H9 (cell line): Measurements from ENCODE around the gene SLC36A3. TPM values are rescaled to one million over a fixed set of nuclear protein-coding genes. Genes with fewer than 3 reads are reported as not detected.

ENCODE experiments used
- DNase-seq: peaks from one replicate; pipeline ENCODE4 v3.0.0-alpha.2; 2017
- H2AFZ ChIP-seq: one replicate; pipeline ENCODE4 v1.6.1; 2013; ENCODE audit warnings: mild to moderate bottlenecking, low read length, control low read depth, moderate library complexity
- H2AK5ac ChIP-seq: 2 replicates; pipeline ENCODE4 v1.6.1; 2013; ENCODE audit warnings: low read length, control low read depth, mixed read lengths; ENCODE audit not compliant: insufficient read length
- H2BK120ac ChIP-seq: one replicate; pipeline ENCODE4 v1.6.1; 2013; ENCODE audit warnings: low read depth, mild to moderate bottlenecking, low read length, control low read depth, inconsistent platforms; ENCODE audit not compliant: poor library complexity, severe bottlenecking
- H2BK12ac ChIP-seq: 2 replicates; pipeline ENCODE4 v1.6.1; 2013; ENCODE audit warnings: low read length, control low read depth, mixed read lengths, low read depth; ENCODE audit not compliant: insufficient read length
- H2BK15ac ChIP-seq: 2 replicates; pipeline ENCODE4 v1.6.1; 2013; ENCODE audit warnings: low read depth, low read length, control low read depth
- H2BK20ac ChIP-seq: one replicate; pipeline ENCODE4 v1.6.1; 2013; ENCODE audit warnings: low read depth, mild to moderate bottlenecking, low read length, control low read depth, inconsistent platforms; ENCODE audit not compliant: poor library complexity, severe bottlenecking
- H2BK5ac ChIP-seq: 2 replicates; pipeline ENCODE4 v1.6.1; 2013; ENCODE audit warnings: low read length, control low read depth, mixed read lengths; ENCODE audit not compliant: insufficient read length
- H3K14ac ChIP-seq: 2 replicates; pipeline ENCODE4 v1.6.1; 2013; ENCODE audit warnings: low read length, control low read depth; ENCODE audit not compliant: insufficient read depth
- H3K18ac ChIP-seq: 2 replicates; pipeline ENCODE4 v1.6.1; 2013; ENCODE audit warnings: low read depth, mild to moderate bottlenecking, mixed read lengths, low read length, control low read depth; ENCODE audit not compliant: insufficient read length
- H3K23ac ChIP-seq: 2 replicates; pipeline ENCODE4 v1.6.1; 2013; ENCODE audit warnings: low read length, control low read depth, mixed read lengths, low read depth; ENCODE audit not compliant: insufficient read length
- H3K23me2 ChIP-seq: 2 replicates; pipeline ENCODE4 v1.6.1; 2013; ENCODE audit warnings: low read depth, mild to moderate bottlenecking, mixed read lengths, low read length, control low read depth; ENCODE audit not compliant: insufficient read length, poor library complexity, severe bottlenecking
- H3K27ac ChIP-seq: 2 replicates; pipeline ENCODE4 v1.5.1; 2013; ENCODE audit warnings: low read length, control low read depth, mixed read lengths, low read depth; ENCODE audit not compliant: insufficient read length
- H3K27me3 ChIP-seq: 2 replicates; pipeline ENCODE4 v1.6.1; 2013; ENCODE audit warnings: low read length, control low read depth, inconsistent platforms; ENCODE audit not compliant: insufficient read depth
- H3K4ac ChIP-seq: 2 replicates; pipeline ENCODE4 v1.6.1; 2013; ENCODE audit warnings: low read depth, mild to moderate bottlenecking, control low read depth, inconsistent platforms, low read length, moderate library complexity
- H3K4me1 ChIP-seq: 2 replicates; pipeline ENCODE4 v1.6.1; 2013; ENCODE audit warnings: low read length, control low read depth, inconsistent platforms; ENCODE audit not compliant: insufficient read depth
- H3K4me2 ChIP-seq: 2 replicates; pipeline ENCODE4 v1.6.1; 2013; ENCODE audit warnings: low read length, control low read depth, mixed read lengths; ENCODE audit not compliant: insufficient read length, insufficient read depth
- H3K56ac ChIP-seq: 2 replicates; pipeline ENCODE4 v1.6.1; 2013; ENCODE audit warnings: low read depth, mild to moderate bottlenecking, mixed read lengths, low read length, control low read depth; ENCODE audit not compliant: insufficient read length
- H3K79me1 ChIP-seq: 2 replicates; pipeline ENCODE4 v1.6.1; 2013; ENCODE audit warnings: low read depth, mild to moderate bottlenecking, moderate library complexity, low read length, control low read depth, inconsistent platforms; ENCODE audit not compliant: insufficient read depth, poor library complexity, severe bottlenecking
- H3K79me2 ChIP-seq: 2 replicates; pipeline ENCODE4 v1.6.1; 2013; ENCODE audit warnings: low read length, control low read depth, inconsistent platforms; ENCODE audit not compliant: insufficient read depth
- H3K9ac ChIP-seq: 2 replicates; pipeline ENCODE4 v1.6.1; 2013; ENCODE audit warnings: low read length, control low read depth, mixed read lengths; ENCODE audit not compliant: insufficient read length; ENCODE audit errors: extremely low read depth
- H3K9me3 ChIP-seq: one replicate; pipeline ENCODE4 v1.6.1; 2013; ENCODE audit warnings: low read depth, low read length, inconsistent platforms; ENCODE audit not compliant: control insufficient read depth
- H3T11ph ChIP-seq: one replicate; pipeline ENCODE4 v1.6.1; 2013; ENCODE audit warnings: mild to moderate bottlenecking, low read length, control low read depth, inconsistent platforms
- H4K20me1 ChIP-seq: one replicate; pipeline ENCODE4 v1.6.1; 2013; ENCODE audit not compliant: control insufficient read depth, insufficient read length, insufficient read depth
- H4K5ac ChIP-seq: 2 replicates; pipeline ENCODE4 v1.6.1; 2013; ENCODE audit warnings: low read depth, mild to moderate bottlenecking, mixed read lengths, low read length, control low read depth; ENCODE audit not compliant: insufficient read length
- H4K8ac ChIP-seq: replicated peaks from 2 replicates; pipeline ENCODE4 v1.6.1; 2013; ENCODE audit warnings: low read length, control low read depth, mixed read lengths, low read depth; ENCODE audit not compliant: insufficient read length
- H4K91ac ChIP-seq: 2 replicates; pipeline ENCODE4 v1.6.1; 2013; ENCODE audit warnings: low read depth, mild to moderate bottlenecking, moderate library complexity, mixed read lengths, low read length, control low read depth; ENCODE audit not compliant: insufficient read length
- H3K27ac Mint-ChIP-seq, 3 experiments: 2 replicates in 2 of 3; 3 replicates in 1 of 3; pipeline ENCODE4 v1.8.0; 2020 to 2021; ENCODE audit warnings: mixed read lengths in 3 of 3, mild to moderate bottlenecking in 1 of 3, moderate library complexity in 1 of 3
- H3K27me3 Mint-ChIP-seq: 2 replicates; pipeline ENCODE4 v1.8.0; 2021; ENCODE audit warnings: low read depth, mild to moderate bottlenecking, moderate library complexity, mixed read lengths
- H3K36me3 Mint-ChIP-seq, 3 experiments: 2 replicates in 2 of 3; 3 replicates in 1 of 3; pipeline ENCODE4 v1.8.0; 2020 to 2021; ENCODE audit warnings: low read depth in 3 of 3, mixed read lengths in 3 of 3; ENCODE audit not compliant: insufficient read depth in 1 of 3
- H3K4me1 Mint-ChIP-seq, 2 experiments: 2 replicates each; pipeline ENCODE4 v1.8.0; 2020; ENCODE audit warnings: mixed read lengths in 2 of 2
- H3K4me3 Mint-ChIP-seq, 2 experiments: 2 replicates in 1 of 2; 3 replicates in 1 of 2; pipeline ENCODE4 v1.8.0; 2020 to 2021; ENCODE audit warnings: mild to moderate bottlenecking in 2 of 2, mixed read lengths in 2 of 2, moderate library complexity in 1 of 2
- H3K9me3 Mint-ChIP-seq, 2 experiments: 2 replicates in 1 of 2; 3 replicates in 1 of 2; pipeline ENCODE4 v1.8.0; 2020; ENCODE audit warnings: mild to moderate bottlenecking in 2 of 2, mixed read lengths in 2 of 2, moderate library complexity in 1 of 2
- CTCF ChIP-seq: fragments of 200-600 bp; sonication (generic); conservative IDR thresholded peaks from 3 replicates; pipeline ENCODE4 v1.8.0; 2021; ENCODE audit warnings: antibody characterized with exemption, mild to moderate bottlenecking
- WGBS: extraction: QIAGEN DNeasy Blood & Tissue Kit; methylation state at CpG from one replicate; pipeline ENCODE4 v1.1.7; 2013; ENCODE audit warnings: missing lambda C conversion rate, low lambda C conversion rate, mixed read lengths; ENCODE audit not compliant: insufficient read length; ENCODE audit errors: extremely low coverage; 5-methylcytosine and 5-hydroxymethylcytosine counted together
- total RNA-seq: library from RNA; stranded (reverse); gene quantifications from 2 replicates; pipeline ENCODE4 v1.2.1, GENCODE V29; 2021

SLC36A3 gene
- total RNA-seq, 1 experiment from 2014 or later, result not detected

- Histone ChIP-seq H3K27me3 (no peaks in the 10 kb centered on the region), H2BK15ac (no peak overlapping the region), H3K4me2 (no peak overlapping the region), H4K91ac (no peak overlapping the region), H3K23ac (no peak overlapping the region), H3K14ac (no peak overlapping the region), H3K4ac (no peak overlapping the region), H4K20me1 (no peaks in the 10 kb centered on the region), H3K4me1 (no peaks in the 10 kb centered on the region), H3K27ac (no peak overlapping the region), H3K9ac (no peak overlapping the region), H4K5ac (no peak overlapping the region), H4K8ac (no peak overlapping the region), H2BK5ac (no peak overlapping the region), H2BK120ac (no peak overlapping the region), H2BK20ac (no peak overlapping the region), H2AFZ (no peak overlapping the region), H3T11ph (no peak overlapping the region), H2BK12ac (no peak overlapping the region), H3K56ac (no peak overlapping the region), H3K79me1 (no peaks in the 10 kb centered on the region), H2AK5ac (no peak overlapping the region), H3K79me2 (no peaks in the 10 kb centered on the region), H3K18ac (no peak overlapping the region), H3K9me3 (no peaks in the 10 kb centered on the region), H3K23me2 (no peaks in the 10 kb centered on the region)
- Mint-ChIP-seq H3K36me3 (no peaks in the 10 kb centered on the region), H3K27me3 (peaks cover 67% of the 10 kb centered on the region), H3K4me1 (peaks cover 19 to 22% of the 10 kb centered on the region in 2 experiments), H3K27ac (no peak overlapping the region), H3K4me3 (no peak overlapping the region), H3K9me3 (no peaks in the 10 kb centered on the region)
- DNase-seq, result no peak
- WGBS, result no CpG with 5 or more reads among the region's 3 CpGs
- TF ChIP-seq CTCF, result no peak
Observed at GRCh38 chr5:151340004-151340403, 36.4 kb upstream of the SLC36A3 start.
